K562 (cell line): ENCODE results near the gene PBX2. TPM values are rescaled to one million over a fixed set of nuclear protein-coding genes. Genes with fewer than 3 reads are reported as not detected.
A peak's percentile ranks its signal among the peaks of the same experiment; 100 is the strongest.

ENCODE experiments used
- ARHGAP35 ChIP-seq: fragments of 450-650 bp; IDR thresholded peaks from 2 replicates; pipeline ENCODE4 v1.6.1; 2018; ENCODE audit not compliant: partially characterized antibody
- ARID4B ChIP-seq: sonication (generic); formaldehyde crosslinking; IDR thresholded peaks from 2 replicates; pipeline ENCODE4 v1.8.0; 2022; ENCODE audit warnings: mild to moderate bottlenecking, missing genetic modification reagents
- BRF1 ChIP-seq: IDR thresholded peaks from 3 replicates; pipeline ENCODE4 v1.6.1; 2011; ENCODE audit warnings: borderline replicate concordance, mild to moderate bottlenecking; ENCODE audit not compliant: insufficient read length; ENCODE audit errors: extremely low read depth
- DACH1 ChIP-seq: fragments of 450-650 bp; IDR thresholded peaks from 2 replicates; pipeline ENCODE4 v1.6.1; 2018; ENCODE audit not compliant: partially characterized antibody
- FOXA3 ChIP-seq, 2 experiments: fragments of 450-650 bp in 1 of 2; sonication (generic) in 1 of 2; formaldehyde crosslinking; IDR thresholded peaks in 1 of 2; conservative IDR thresholded peaks in 1 of 2; 2 replicates each; pipeline versions ENCODE4 v1.4.0 to v1.8.0; 2020 to 2022; ENCODE audit warnings: mild to moderate bottlenecking in 2 of 2, missing genetic modification reagents in 1 of 2
- FOXM1 ChIP-seq, 2 experiments: fragments of 450-650 bp in 1 of 2; sonication (generic) in 1 of 2; formaldehyde crosslinking in 1 of 2; IDR thresholded peaks; 2 replicates each; pipeline versions ENCODE4 v1.6.1 to v1.9.0; 2017 to 2022; ENCODE audit warnings: low read depth in 2 of 2, mild to moderate bottlenecking in 2 of 2, missing genetic modification reagents in 1 of 2, moderate library complexity in 1 of 2
- HDAC2 ChIP-seq: fragments of 450-650 bp; IDR thresholded peaks from 2 replicates; pipeline ENCODE4 v1.6.1; 2016; ENCODE audit warnings: mild to moderate bottlenecking
- HDAC6 ChIP-seq: IDR thresholded peaks from 2 replicates; pipeline ENCODE4 v1.6.1; 2012; ENCODE audit warnings: low read depth, mild to moderate bottlenecking, control low read depth, inconsistent platforms, low read length, moderate library complexity
- HOMEZ ChIP-seq: fragments of 250-450 bp; sonication (Bioruptor Pico); IDR thresholded peaks from 2 replicates; pipeline ENCODE4 v1.4.0; 2020; ENCODE audit warnings: mild to moderate bottlenecking, moderate library complexity
- JUNB ChIP-seq: fragments of 450-650 bp; formaldehyde crosslinking; conservative IDR thresholded peaks from 2 replicates; pipeline ENCODE4 v1.4.0; 2020; ENCODE audit warnings: mild to moderate bottlenecking
- SIN3B ChIP-seq: fragments of 450-650 bp; IDR thresholded peaks from 2 replicates; pipeline ENCODE4 v1.6.1; 2017; ENCODE audit warnings: low read depth, mild to moderate bottlenecking, moderate library complexity
- SRF ChIP-seq, 2 experiments: fragments of 250-450, 450-650 bp in 1 of 2; sonication (Bioruptor Pico) in 1 of 2; sonication (generic) in 1 of 2; formaldehyde crosslinking; IDR thresholded peaks; 2 replicates each; pipeline versions ENCODE4 v1.5.0 to v1.5.1; 2020 to 2022; ENCODE audit warnings: mild to moderate bottlenecking in 1 of 2, missing genetic modification reagents in 1 of 2
- TCF7L2 ChIP-seq: fragments of 150-350 bp; IDR thresholded peaks from 2 replicates; pipeline ENCODE4 v1.6.1; 2016; ENCODE audit warnings: low read depth, mild to moderate bottlenecking, low read length, moderate library complexity
- ZNF146 ChIP-seq: IDR thresholded peaks from one replicate; pipeline ENCODE4 v1.6.1; 2018; ENCODE audit warnings: missing compliant biosample characterization; ENCODE audit not compliant: unreplicated experiment
- ZNF174 ChIP-seq: fragments of 250-450 bp; sonication (Bioruptor Pico); IDR thresholded peaks from 2 replicates; pipeline ENCODE4 v1.4.0; 2020; ENCODE audit warnings: mild to moderate bottlenecking
- ZNF384 ChIP-seq: IDR thresholded peaks from 2 replicates; pipeline ENCODE4 v1.6.1; 2012; ENCODE audit warnings: low read depth, low read length, improper control_type of control experiment
- ZNF586 ChIP-seq: fragments of 450-650 bp; formaldehyde crosslinking; conservative IDR thresholded peaks from 2 replicates; pipeline ENCODE4 v1.4.0; 2020; ENCODE audit warnings: mild to moderate bottlenecking, moderate library complexity
- polyA plus RNA-seq, 8 experiments: library from polyadenylated mRNA; depleted of rRNA in 4 of 8; stranded (reverse) in 5 of 8; unstranded in 3 of 8; fragments of >200 nt; fragmentation: Nextera tagmentation in 2 of 8; fragmentation: Illumina TruSeq in 1 of 8; extraction: Ambion mirVana in 2 of 8; extraction: Trizol in 1 of 8; gene quantifications; 2 replicates each; pipeline versions ENCODE4 v1.2.1 to v1.2.3, GENCODE V29; 2011 to 2014; ENCODE audit warnings: inconsistent platforms in 1 of 8, missing spikeins in 1 of 8
- total RNA-seq, 7 experiments: library from RNA; depleted of rRNA in 6 of 7; stranded (reverse); fragments of >200 nt in 6 of 7; fragmentation: Illumina TruSeq in 2 of 7; extraction: Trizol in 2 of 7; gene quantifications; 2 replicates each; pipeline versions ENCODE4 v1.2.1 to v1.2.3, GENCODE V29; 2011 to 2021; ENCODE audit warnings: low replicate concordance in 1 of 7
- TF ChIP-seq, protein P1 (sequence below): fragments of 250-450 bp; sonication (Bioruptor Pico); IDR thresholded peaks from 2 replicates; pipeline ENCODE4 v1.8.0; 2022; ENCODE audit warnings: moderate library complexity, mild to moderate bottlenecking, inconsistent platforms
- TF ChIP-seq, protein P2 (sequence below): fragments of 450-650 bp; IDR thresholded peaks from 2 replicates; pipeline ENCODE4 v1.7.1; 2018; ENCODE audit warnings: mild to moderate bottlenecking, low read depth; ENCODE audit not compliant: partially characterized antibody

PBX2 gene
- total and polyA plus RNA-seq, 9 of the 15 experiments (the other 6 are each of a cell fraction or from before 2014, with no cell fraction given), result 1.9 to 134 (median 62.5) TPM

DNA sequence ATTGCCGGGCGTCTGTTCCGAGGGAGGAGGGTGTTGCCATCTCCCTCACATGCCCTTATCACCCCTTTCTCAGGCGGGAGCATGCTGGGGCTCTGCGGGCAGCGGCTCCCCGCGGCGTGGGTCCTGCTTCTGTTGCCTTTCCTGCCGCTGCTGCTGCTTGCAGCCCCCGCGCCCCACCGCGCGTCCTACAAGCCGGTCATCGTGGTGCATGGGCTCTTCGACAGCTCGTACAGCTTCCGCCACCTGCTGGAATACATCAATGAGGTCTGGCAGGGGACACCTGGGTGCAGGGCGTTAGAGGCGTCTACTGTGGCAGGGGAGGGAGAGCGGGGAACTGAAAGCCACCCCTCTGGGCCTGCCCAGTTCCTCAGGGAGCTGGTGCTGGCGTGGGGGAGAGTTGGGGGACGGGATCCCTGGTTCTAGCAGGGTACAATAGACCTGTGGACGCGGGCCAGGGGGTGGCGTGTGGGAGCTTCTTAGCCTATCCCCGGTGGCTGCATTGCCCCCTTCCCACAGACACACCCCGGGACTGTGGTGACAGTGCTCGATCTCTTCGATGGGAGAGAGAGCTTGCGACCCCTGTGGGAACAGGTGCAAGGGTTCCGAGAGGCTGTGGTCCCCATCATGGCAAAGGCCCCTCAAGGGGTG, 35.4 kb downstream of the PBX2 start (continued):
- TF ChIP-seq BRF1 (no peak), ZNF384 (peak; percentile 48), ARID4B (peak; percentile 81), HDAC6 (no peak), FOXM1 (IDR thresholded peaks at IDR 0.05; ENCODE audit: low read depth) (no peak), FOXM1 (CRISPR knock-in tag; IDR thresholded peaks at IDR 0.05; ENCODE audit: low read depth) (peak; percentile 74; the same call in 1 of the 2 replicates), ARHGAP35 (no peak), SRF (CRISPR knock-in tag; IDR thresholded peaks at IDR 0.05) (no peak), TCF7L2 (0 out of 2 replicates have a peak, but pooled peaks have one; percentile 15), JUNB (CRISPR knock-in tag) (no peak), ZNF174 (CRISPR knock-in tag) (no peak), FOXA3 (CRISPR knock-in tag; conservative IDR thresholded peaks at IDR 0.05 in 1 of 2, IDR thresholded peaks at IDR 0.05 in 1 of 2) (no peak), ZNF146 (CRISPR knock-in tag) (no peak), ZNF586 (CRISPR knock-in tag) (no peak), HDAC2 (peak; percentile 90), SIN3B (no peak; the same call in 1 of the 2 replicates), DACH1 (no peak), HOMEZ (CRISPR knock-in tag) (no peak)
- TF ChIP-seq, protein P1, sequence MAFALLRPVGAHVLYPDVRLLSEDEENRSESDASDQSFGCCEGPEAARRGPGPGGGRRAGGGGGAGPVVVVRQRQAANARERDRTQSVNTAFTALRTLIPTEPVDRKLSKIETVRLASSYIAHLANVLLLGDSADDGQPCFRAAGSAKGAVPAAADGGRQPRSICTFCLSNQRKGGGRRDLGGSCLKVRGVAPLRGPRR (CRISPR knock-in tag), result no peak
- TF ChIP-seq, protein P2, sequence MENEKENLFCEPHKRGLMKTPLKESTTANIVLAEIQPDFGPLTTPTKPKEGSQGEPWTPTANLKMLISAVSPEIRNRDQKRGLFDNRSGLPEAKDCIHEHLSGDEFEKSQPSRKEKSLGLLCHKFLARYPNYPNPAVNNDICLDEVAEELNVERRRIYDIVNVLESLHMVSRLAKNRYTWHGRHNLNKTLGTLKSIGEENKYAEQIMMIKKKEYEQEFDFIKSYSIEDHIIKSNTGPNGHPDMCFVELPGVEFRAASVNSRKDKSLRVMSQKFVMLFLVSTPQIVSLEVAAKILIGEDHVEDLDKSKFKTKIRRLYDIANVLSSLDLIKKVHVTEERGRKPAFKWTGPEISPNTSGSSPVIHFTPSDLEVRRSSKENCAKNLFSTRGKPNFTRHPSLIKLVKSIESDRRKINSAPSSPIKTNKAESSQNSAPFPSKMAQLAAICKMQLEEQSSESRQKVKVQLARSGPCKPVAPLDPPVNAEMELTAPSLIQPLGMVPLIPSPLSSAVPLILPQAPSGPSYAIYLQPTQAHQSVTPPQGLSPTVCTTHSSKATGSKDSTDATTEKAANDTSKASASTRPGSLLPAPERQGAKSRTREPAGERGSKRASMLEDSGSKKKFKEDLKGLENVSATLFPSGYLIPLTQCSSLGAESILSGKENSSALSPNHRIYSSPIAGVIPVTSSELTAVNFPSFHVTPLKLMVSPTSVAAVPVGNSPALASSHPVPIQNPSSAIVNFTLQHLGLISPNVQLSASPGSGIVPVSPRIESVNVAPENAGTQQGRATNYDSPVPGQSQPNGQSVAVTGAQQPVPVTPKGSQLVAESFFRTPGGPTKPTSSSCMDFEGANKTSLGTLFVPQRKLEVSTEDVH, result no peak
